Measurements from ENCODE around the gene HIPK1.

DNA sequence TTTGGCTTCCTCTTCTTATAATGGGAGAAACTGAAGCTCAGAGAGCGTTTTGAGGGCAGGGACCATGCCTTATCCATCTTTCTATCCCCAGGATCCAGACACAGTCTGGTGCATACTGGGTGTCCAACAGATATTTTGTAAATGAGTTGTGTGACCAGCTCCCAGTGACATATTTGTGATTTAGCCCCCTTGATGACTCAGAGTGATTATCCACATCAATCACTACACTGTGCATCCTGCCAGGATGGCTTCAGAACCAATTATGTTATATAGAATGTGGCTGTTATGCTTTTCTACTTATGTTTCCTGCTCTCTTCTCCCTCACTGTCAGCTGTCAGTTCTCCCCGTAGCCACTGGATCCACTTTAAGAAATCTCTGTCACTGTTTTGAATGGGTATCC is 61.4 kb downstream of the HIPK1 start:
- no peak for TF ChIP-seq IRF2 (CRISPR knock-in tag; IDR thresholded peaks at IDR 0.05; ENCODE audit: borderline replicate concordance, low read depth)
- TF ChIP-seq, protein P1, sequence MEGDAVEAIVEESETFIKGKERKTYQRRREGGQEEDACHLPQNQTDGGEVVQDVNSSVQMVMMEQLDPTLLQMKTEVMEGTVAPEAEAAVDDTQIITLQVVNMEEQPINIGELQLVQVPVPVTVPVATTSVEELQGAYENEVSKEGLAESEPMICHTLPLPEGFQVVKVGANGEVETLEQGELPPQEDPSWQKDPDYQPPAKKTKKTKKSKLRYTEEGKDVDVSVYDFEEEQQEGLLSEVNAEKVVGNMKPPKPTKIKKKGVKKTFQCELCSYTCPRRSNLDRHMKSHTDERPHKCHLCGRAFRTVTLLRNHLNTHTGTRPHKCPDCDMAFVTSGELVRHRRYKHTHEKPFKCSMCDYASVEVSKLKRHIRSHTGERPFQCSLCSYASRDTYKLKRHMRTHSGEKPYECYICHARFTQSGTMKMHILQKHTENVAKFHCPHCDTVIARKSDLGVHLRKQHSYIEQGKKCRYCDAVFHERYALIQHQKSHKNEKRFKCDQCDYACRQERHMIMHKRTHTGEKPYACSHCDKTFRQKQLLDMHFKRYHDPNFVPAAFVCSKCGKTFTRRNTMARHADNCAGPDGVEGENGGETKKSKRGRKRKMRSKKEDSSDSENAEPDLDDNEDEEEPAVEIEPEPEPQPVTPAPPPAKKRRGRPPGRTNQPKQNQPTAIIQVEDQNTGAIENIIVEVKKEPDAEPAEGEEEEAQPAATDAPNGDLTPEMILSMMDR (IDR thresholded peaks at IDR 0.05): no peak
- TF ChIP-seq TP53 (CRISPR knock-in tag; IDR thresholded peaks at IDR 0.05): no peak
- TF ChIP-seq, protein P2, sequence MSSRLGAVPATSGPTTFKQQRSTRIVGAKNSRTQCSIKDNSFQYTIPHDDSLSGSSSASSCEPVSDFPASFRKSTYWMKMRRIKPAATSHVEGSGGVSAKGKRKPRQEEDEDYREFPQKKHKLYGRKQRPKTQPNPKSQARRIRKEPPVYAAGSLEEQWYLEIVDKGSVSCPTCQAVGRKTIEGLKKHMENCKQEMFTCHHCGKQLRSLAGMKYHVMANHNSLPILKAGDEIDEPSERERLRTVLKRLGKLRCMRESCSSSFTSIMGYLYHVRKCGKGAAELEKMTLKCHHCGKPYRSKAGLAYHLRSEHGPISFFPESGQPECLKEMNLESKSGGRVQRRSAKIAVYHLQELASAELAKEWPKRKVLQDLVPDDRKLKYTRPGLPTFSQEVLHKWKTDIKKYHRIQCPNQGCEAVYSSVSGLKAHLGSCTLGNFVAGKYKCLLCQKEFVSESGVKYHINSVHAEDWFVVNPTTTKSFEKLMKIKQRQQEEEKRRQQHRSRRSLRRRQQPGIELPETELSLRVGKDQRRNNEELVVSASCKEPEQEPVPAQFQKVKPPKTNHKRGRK (CRISPR knock-in tag; IDR thresholded peaks at IDR 0.05; ENCODE audit: borderline replicate concordance): no peak
- TF ChIP-seq, protein P3, sequence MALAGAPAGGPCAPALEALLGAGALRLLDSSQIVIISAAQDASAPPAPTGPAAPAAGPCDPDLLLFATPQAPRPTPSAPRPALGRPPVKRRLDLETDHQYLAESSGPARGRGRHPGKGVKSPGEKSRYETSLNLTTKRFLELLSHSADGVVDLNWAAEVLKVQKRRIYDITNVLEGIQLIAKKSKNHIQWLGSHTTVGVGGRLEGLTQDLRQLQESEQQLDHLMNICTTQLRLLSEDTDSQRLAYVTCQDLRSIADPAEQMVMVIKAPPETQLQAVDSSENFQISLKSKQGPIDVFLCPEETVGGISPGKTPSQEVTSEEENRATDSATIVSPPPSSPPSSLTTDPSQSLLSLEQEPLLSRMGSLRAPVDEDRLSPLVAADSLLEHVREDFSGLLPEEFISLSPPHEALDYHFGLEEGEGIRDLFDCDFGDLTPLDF (CRISPR knock-in tag; IDR thresholded peaks at IDR 0.05): no peak
- TF ChIP-seq, protein P4, sequence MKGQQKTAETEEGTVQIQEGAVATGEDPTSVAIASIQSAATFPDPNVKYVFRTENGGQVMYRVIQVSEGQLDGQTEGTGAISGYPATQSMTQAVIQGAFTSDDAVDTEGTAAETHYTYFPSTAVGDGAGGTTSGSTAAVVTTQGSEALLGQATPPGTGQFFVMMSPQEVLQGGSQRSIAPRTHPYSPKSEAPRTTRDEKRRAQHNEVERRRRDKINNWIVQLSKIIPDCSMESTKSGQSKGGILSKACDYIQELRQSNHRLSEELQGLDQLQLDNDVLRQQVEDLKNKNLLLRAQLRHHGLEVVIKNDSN (CRISPR knock-in tag; IDR thresholded peaks at IDR 0.05): no peak
- TF ChIP-seq FOXJ3 (CRISPR knock-in tag; IDR thresholded peaks at IDR 0.05; ENCODE audit: borderline replicate concordance): no peak
- TF ChIP-seq, protein P5, sequence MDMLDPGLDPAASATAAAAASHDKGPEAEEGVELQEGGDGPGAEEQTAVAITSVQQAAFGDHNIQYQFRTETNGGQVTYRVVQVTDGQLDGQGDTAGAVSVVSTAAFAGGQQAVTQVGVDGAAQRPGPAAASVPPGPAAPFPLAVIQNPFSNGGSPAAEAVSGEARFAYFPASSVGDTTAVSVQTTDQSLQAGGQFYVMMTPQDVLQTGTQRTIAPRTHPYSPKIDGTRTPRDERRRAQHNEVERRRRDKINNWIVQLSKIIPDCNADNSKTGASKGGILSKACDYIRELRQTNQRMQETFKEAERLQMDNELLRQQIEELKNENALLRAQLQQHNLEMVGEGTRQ (CRISPR knock-in tag; IDR thresholded peaks at IDR 0.05): no peak

Measured in WTC11 (cell line).